GM13977 (cell line): Measurements from ENCODE around the gene SNCAIP.
"Not testable (repeated sequence)": the region's sequence is repeated elsewhere in the genome, so short reads cannot be mapped to it uniquely, and the experiment has no call there.

Source experiments
- DNase-seq: peaks from one replicate; pipeline ENCODE4 v3.0.0; 2012; ENCODE audit warnings: low spot score
- CTCF ChIP-seq: IDR thresholded peaks from 2 replicates; pipeline ENCODE4 v1.5.1; 2012; ENCODE audit warnings: mild to moderate bottlenecking, control low read depth; ENCODE audit not compliant: insufficient read depth; ENCODE audit errors: extremely low read depth, missing control alignments
- in situ Hi-C: fragments of 300-500 bp; cut with MboI; formaldehyde crosslinking; loops from one replicate; pipeline ENCODE4 v1.12.0; 2022; ENCODE audit warnings: low sequenced_read_pairs, low pct_unique_long_range_greater_than_20kb, mixed read lengths, inconsistent platforms; ENCODE audit not compliant: unreplicated experiment

Gene SNCAIP

GRCh38 chr5:122352331-122352730 lies 40.3 kb downstream of the SNCAIP start:
- no peak for DNase-seq

DNA sequence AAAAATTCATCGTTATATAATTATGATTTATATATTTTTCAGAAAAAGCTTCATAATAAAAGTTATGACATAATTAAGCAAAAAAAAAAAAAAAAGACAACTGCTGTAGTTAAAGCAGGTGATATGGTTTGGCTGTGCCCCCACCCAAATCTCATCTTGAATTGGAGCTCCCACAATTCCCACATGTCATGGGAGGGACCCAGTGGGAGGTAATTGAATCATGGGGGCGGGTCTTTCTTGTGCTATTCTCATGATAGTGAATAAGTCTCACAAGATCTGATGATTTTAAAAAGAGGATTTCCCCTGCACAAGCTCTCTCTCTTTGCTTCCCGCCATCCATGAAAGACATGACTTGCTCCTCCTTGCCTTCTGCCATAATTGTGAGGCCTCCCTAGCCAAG lies 41.3 kb downstream of the SNCAIP start:
- DNase-seq, in situ Hi-C loops: not testable (repeated sequence)

More at GRCh38 chr5:122352331-122352730, 40.3 kb downstream of the SNCAIP start:
- no peak for TF ChIP-seq CTCF
- in situ Hi-C loops = no loop called here

DNA sequence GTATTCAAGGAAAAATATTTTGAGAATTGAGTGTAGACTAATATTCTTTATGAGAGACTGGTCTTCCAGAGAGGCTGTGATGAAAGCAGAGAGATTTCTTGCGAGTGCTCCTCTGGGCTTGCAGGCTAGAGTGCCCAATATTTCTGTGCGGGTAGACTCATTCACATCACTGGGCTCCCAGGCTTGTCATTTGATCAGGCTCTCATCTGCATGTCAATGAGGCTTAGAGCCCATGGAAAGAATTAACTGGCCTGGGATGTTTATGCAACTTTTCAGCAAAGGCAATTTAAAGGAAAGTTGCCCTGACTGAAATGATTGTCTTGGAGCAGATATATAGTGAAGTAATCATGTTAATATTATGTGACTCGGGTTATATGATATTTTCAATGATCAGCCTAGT lies 42.3 kb downstream of the SNCAIP start:
- in situ Hi-C loops = no loop called here
- no peak for DNase-seq
- TF ChIP-seq CTCF = no peak

- in situ Hi-C loops = no loop called here
- TF ChIP-seq CTCF = no peak
- DNase-seq = no peak
These were observed 43.3 kb downstream of the SNCAIP start for GRCh38 chr5:122355324-122355723.

- in situ Hi-C loops = no loop called here
- no peak for TF ChIP-seq CTCF
- no peak for DNase-seq
These were observed 44.8 kb downstream of the SNCAIP start for GRCh38 chr5:122356855-122357254.

DNA sequence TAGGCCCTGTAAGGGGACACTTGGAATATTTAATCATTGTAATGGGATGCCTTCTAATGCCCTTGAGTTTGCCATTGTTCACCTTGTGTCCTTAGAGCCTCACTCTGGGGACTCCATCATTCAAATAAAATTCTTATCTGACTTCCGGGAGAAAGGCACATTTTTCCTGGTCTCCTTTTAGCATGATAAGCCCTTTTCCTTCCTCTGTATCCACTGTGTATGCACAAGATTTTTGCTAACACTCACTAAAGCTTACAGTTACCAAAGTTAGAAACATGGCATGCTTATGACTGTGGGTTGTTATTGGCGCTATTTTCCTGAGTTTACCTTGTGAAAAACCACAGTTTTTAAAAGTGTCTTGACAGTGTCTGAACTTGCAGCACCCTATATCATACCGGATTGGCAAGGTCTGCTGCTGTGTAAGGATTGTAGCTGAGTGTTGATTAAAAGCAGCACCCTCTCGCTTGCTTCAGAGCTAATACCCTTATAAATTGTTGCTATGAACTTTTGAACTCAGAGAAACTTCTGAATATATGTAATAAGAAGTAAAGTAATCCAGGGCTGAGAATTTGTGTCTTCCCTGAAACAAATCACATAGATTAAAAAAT lies 46.4 kb downstream of the SNCAIP start:
- in situ Hi-C loops = no loop called here
- DNase-seq = no peak
- TF ChIP-seq CTCF = no peak

- no peak for TF ChIP-seq CTCF
- DNase-seq = no peak
- in situ Hi-C loops = no loop called here
These were observed 50.3 kb downstream of the SNCAIP start for GRCh38 chr5:122362361-122362760.
